Calu3 (cell line): Measurements from ENCODE around the gene PTPRF. TPM values are rescaled to one million over a fixed set of nuclear protein-coding genes. Genes with fewer than 3 reads are reported as not detected.

ENCODE experiments used
- BruUV-seq: library from RNA; stranded (reverse); fragments of 400-500 nt; replicated peaks from 2 replicates; lab custom pipeline; 2021; lab: Mats Ljungman, UMichigan
- CTCF ChIA-PET: fragments of 300-600 bp; sonication (Branson Sonifier 250); formaldehyde crosslinking; loops from one replicate; lab custom pipeline; 2022; ENCODE audit warnings: antibody characterized with exemption; lab: Charles Lee
- DNase-seq: peaks from one replicate; pipeline ENCODE4 v3.0.0; 2022
- H3K27ac Mint-ChIP-seq: one replicate; pipeline ENCODE4 v1.8.0; 2022; ENCODE audit warnings: mixed read lengths; ENCODE audit not compliant: unreplicated experiment
- H3K27me3 Mint-ChIP-seq: one replicate; pipeline ENCODE4 v1.8.0; 2022; ENCODE audit warnings: mixed read lengths; ENCODE audit not compliant: unreplicated experiment
- H3K36me3 Mint-ChIP-seq: one replicate; pipeline ENCODE4 v1.8.0; 2022; ENCODE audit warnings: mild to moderate bottlenecking, moderate library complexity, mixed read lengths; ENCODE audit not compliant: insufficient read depth, unreplicated experiment
- H3K4me1 Mint-ChIP-seq: one replicate; pipeline ENCODE4 v1.8.0; 2022; ENCODE audit warnings: mild to moderate bottlenecking, low read depth, mixed read lengths; ENCODE audit not compliant: unreplicated experiment
- H3K4me3 Mint-ChIP-seq: one replicate; pipeline ENCODE4 v1.8.0; 2022; ENCODE audit warnings: mild to moderate bottlenecking, low read depth, moderate library complexity, mixed read lengths; ENCODE audit not compliant: unreplicated experiment
- H3K9me3 Mint-ChIP-seq: one replicate; pipeline ENCODE4 v1.8.0; 2022; ENCODE audit warnings: low read depth, mixed read lengths; ENCODE audit not compliant: unreplicated experiment
- intact Hi-C: fragments of 100-400 bp; cut with micrococcal nuclease; formaldehyde crosslinking; loops from one replicate; pipeline ENCODE4 v1.10.0; 2022; ENCODE audit not compliant: unreplicated experiment
- total RNA-seq: library from RNA; stranded (reverse); gene quantifications from 2 replicates; pipeline ENCODE4 v1.2.3, GENCODE V29; 2022
- TF ChIP-seq, protein P1 (sequence below): fragments of 200-600 bp; IDR thresholded peaks from one replicate; pipeline ENCODE4 v1.8.0; 2022; ENCODE audit warnings: antibody characterized with exemption; ENCODE audit not compliant: unreplicated experiment

The PTPRF gene
- total RNA-seq, 1 experiment from 2014 or later = 318 TPM

DNA sequence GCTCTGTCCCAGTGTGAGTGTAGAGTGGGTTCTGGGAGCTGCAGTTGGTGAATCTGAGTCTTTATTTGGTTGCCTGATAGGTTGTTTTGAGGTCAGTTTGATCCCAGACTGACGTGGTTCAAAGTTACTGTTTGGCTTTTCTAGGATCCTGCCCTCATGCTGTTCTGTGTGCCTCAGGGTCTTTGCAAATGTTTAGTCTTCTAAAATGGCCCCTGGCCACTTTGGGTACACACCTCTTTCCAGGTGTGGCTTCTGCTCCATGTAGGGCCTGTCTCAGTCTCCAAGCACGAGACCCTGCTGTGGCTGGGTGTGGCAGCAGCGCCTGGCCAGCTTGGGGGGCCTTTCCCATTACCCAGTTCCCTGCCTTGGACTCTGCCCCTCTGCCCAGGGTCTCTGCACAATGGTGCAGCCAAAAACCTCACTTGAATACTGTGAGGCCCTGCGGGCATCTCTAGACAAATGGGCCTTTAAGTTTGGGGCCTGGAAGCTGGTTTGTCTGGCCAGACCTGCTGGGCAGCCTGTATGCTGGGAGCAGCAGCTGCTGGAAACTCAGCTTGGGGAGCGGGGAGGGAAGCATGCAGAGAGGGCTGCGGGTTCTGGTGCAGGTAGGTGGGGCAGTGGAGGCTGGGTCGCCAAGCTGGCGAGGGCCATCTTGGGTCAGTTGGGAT is 5.6 kb downstream of the PTPRF start:
- Mint-ChIP-seq H3K4me1 (peaks cover 61% of the 10 kb centered on the region), H3K9me3 (no peaks in the 10 kb centered on the region), H3K36me3 (peaks cover 39% of the 10 kb centered on the region), H3K27me3 (no peaks in the 10 kb centered on the region), H3K4me3 (peak overlapping the region; percentile 62), H3K27ac (peak overlapping the region; percentile 86)
- TF ChIP-seq, protein P1, sequence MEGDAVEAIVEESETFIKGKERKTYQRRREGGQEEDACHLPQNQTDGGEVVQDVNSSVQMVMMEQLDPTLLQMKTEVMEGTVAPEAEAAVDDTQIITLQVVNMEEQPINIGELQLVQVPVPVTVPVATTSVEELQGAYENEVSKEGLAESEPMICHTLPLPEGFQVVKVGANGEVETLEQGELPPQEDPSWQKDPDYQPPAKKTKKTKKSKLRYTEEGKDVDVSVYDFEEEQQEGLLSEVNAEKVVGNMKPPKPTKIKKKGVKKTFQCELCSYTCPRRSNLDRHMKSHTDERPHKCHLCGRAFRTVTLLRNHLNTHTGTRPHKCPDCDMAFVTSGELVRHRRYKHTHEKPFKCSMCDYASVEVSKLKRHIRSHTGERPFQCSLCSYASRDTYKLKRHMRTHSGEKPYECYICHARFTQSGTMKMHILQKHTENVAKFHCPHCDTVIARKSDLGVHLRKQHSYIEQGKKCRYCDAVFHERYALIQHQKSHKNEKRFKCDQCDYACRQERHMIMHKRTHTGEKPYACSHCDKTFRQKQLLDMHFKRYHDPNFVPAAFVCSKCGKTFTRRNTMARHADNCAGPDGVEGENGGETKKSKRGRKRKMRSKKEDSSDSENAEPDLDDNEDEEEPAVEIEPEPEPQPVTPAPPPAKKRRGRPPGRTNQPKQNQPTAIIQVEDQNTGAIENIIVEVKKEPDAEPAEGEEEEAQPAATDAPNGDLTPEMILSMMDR = no peak
- DNase-seq = peak; percentile 91
- no TSS peak for BruUV-seq
- intact Hi-C loops = loop anchor here (2.0 kb wide), 2 partner anchors 14 to 114 kb away; partner anchors contain the start of gene KDM4A
- CTCF ChIA-PET = interaction anchor here (1.2 to 3.3 kb wide), 4 partner anchors 14 to 114 kb away, joined by 3 to 18 read pairs (median 4); partner anchors contain the start of gene KDM4A

DNA sequence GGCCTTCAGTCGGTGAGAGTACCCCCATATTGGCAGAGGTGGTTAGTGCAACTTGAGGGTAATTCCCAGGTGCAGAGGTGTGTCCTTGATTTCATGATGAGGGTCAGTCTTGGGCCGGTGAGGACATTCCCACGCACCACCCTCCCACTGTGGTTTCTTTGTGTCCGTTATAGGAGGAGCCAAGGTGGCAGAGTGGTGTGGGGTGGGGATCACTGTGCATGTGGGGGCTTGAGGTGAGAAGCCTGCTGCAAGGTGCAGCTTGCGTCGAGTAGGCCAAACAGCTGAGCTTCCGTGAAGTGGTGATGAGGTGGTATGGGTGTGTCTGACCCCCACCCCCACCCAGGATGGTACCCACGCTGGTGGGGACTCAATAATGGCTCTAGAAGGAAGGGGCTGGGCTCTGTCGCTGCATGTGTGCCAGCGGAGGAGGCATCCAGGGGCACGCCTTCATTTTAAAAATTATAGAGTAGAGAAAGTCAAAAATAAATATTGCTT is 6.2 kb downstream of the PTPRF start:
- no TSS peak for BruUV-seq
- DNase-seq = peak; percentile 13
- peak overlapping the region; percentile 86 for H3K27ac Mint-ChIP-seq
- H3K27me3 Mint-ChIP-seq = no peaks in the 10 kb centered on the region
- intact Hi-C loops = loop anchor here (2.0 kb wide), 2 partner anchors 14 to 114 kb away; partner anchors contain the start of gene KDM4A
- peaks cover 60% of the 10 kb centered on the region for H3K4me1 Mint-ChIP-seq
- H3K9me3 Mint-ChIP-seq = no peaks in the 10 kb centered on the region
- CTCF ChIA-PET = interaction anchor here (0.8 to 3.3 kb wide), 6 partner anchors 11 to 113 kb away, joined by 3 to 18 read pairs (median 4); partner anchors contain the start of gene KDM4A
- TF ChIP-seq, protein P1 = no peak
- H3K36me3 Mint-ChIP-seq = peaks cover 34% of the 10 kb centered on the region
- peak overlapping the region; percentile 62 for H3K4me3 Mint-ChIP-seq

DNA sequence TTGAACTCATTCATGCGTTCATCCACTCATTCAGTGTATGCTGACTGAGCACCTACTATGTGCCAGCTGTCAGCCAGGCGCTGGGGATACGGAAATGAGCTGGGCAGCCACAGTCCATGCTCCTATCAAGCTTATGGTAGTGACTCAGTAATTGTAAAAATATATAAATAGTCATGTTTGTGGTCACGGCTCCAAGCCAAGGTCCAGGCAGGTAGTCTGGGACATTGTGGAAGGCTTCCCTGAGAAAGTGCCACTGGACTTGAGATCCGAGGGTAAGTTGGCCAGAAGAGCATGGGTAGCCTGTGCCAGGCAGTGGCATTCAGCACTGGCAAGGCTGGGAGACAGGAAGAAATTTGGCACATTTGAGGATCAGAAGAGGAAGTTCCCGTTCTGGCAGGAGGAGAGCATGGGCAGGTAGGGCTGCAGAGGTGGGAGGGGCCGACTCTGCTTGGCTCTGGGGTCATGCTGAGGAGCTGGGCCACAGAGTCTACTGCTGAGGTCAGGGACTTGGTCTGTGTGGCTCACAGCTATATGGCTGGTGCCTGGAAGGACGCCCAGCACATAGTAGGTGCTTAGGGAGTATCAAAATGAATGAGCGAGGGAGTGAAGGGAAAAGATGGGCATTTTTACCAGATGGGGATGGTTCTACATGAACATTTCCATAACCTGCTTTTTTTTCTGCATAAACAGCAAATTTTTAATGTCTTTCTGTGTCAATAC is 6.9 kb downstream of the PTPRF start:
- Mint-ChIP-seq H3K27ac (peak overlapping the region; percentile 8), H3K9me3 (no peaks in the 10 kb centered on the region), H3K4me1 (peaks cover 53% of the 10 kb centered on the region), H3K27me3 (no peaks in the 10 kb centered on the region), H3K36me3 (peaks cover 27% of the 10 kb centered on the region), H3K4me3 (peak overlapping the region; percentile 4)
- DNase-seq = peak; percentile 55
- TF ChIP-seq, protein P1 = no peak
- CTCF ChIA-PET = interaction anchor here (0.8 to 3.3 kb wide), 6 partner anchors 10 to 113 kb away, joined by 3 to 18 read pairs (median 4); partner anchors contain the start of gene KDM4A
- intact Hi-C loops = loop anchor here (2.0 kb wide), 2 partner anchors 13 to 113 kb away; partner anchors contain the start of gene KDM4A
- no TSS peak for BruUV-seq

DNA sequence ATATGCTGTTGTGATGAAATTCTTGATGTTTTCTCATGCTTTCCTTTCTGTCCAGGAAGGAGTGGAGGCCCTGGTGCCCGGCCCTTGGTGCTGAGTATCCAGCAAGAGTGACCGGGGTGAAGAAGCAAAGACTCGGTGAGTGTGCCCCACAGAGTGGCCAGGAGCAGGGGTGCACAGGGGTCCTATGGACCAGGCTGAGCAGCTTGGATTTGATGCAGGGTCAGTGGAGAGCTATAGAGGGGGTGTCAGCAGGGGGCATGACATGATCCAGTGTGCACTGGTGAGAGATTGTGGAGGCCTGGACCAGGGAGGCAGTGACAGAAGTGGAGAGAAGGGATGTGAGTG is 7.4 kb downstream of the PTPRF start:
- peaks cover 23% of the 10 kb centered on the region for H3K36me3 Mint-ChIP-seq
- H3K4me1 Mint-ChIP-seq = peaks cover 49% of the 10 kb centered on the region
- intact Hi-C loops = no loop called here
- TF ChIP-seq, protein P1 = no peak
- no peak overlapping the region for H3K4me3 Mint-ChIP-seq
- H3K9me3 Mint-ChIP-seq = no peaks in the 10 kb centered on the region
- no peaks in the 10 kb centered on the region for H3K27me3 Mint-ChIP-seq
- DNase-seq = no peak
- CTCF ChIA-PET = interaction anchor here (0.6 kb wide), 1 partner anchor 78 kb away, joined by 3 read pairs; no protein-coding TSS in a partner anchor
- H3K27ac Mint-ChIP-seq = peak overlapping the region; percentile 8
- no TSS peak for BruUV-seq
